ENCODE data around the gene ZNF330. TPM values are rescaled to one million over a fixed set of nuclear protein-coding genes. Genes with fewer than 3 reads are reported as not detected.

The ZNF330 gene
- total RNA-seq, result 25.3 and 28.3 TPM in 2 replicates

GRCh38 chr4:141220691-141221659, at the start of gene ZNF330:
TSS of gene ZNF330 (plus strand) at chr4:141220895. CDS start at chr4:141222372, 1,477 bp downstream.

Other genes with a start within 250 kb of the ZNF330 start
- gene RNF150, start 87.4 kb upstream of the ZNF330 start, total RNA-seq, result 1.9 and 2.6 TPM in 2 replicates